HEK293 (cell line): ENCODE results near the gene HOTAIR.
A peak's percentile ranks its signal among the peaks of the same experiment; 100 is the strongest.

Experiments used
- CTCF ChIA-PET: fragments of 350-600 bp; formaldehyde crosslinking; extraction: SDS; loops from one replicate; lab custom pipeline; 2021; ENCODE audit warnings: antibody characterized with exemption; lab: Yijun Ruan, JAX
- POLR2A ChIA-PET: fragments of 300-600 bp; formaldehyde crosslinking; extraction: SDS; loops from one replicate; lab custom pipeline; 2020; ENCODE audit warnings: antibody characterized with exemption, inconsistent platforms; lab: Yijun Ruan, JAX
- H3K27ac ChIP-seq: fragments of 200-500 bp; sonication (Bioruptor generic); 2 replicates; pipeline ENCODE4 v1.5.1; 2014; ENCODE audit warnings: low read depth, low read length, control low read depth, inconsistent platforms; ENCODE audit errors: extremely low read depth
- H3K36me3 ChIP-seq, 2 experiments: fragments of 200-500 bp in 1 of 2; sonication (Bioruptor generic) in 1 of 2; 1 replicate in 1 of 2; 2 replicates in 1 of 2; pipeline ENCODE4 v1.5.1; 2014 to 2017; ENCODE audit warnings: inconsistent platforms in 2 of 2, low read length in 2 of 2; ENCODE audit not compliant: control insufficient read depth in 2 of 2, insufficient read depth in 1 of 2
- H3K4me1 ChIP-seq: fragments of 200-500 bp; sonication (Bioruptor generic); 2 replicates; pipeline ENCODE4 v1.5.1; 2014; ENCODE audit warnings: mild to moderate bottlenecking, low read length, inconsistent platforms; ENCODE audit not compliant: control insufficient read depth, insufficient read depth
- H3K4me3 ChIP-seq: 2 replicates; pipeline ENCODE4 v1.5.1; 2011; ENCODE audit warnings: low read depth, mild to moderate bottlenecking, control low read depth, low read length, moderate library complexity
- H3K9me3 ChIP-seq: fragments of 200-500 bp; sonication (Bioruptor generic); 2 replicates; pipeline ENCODE4 v1.5.1; 2014; ENCODE audit warnings: low read depth, low read length, inconsistent platforms; ENCODE audit not compliant: control insufficient read depth, insufficient read depth
- HIC1 ChIP-seq: fragments of 450-650 bp; formaldehyde crosslinking; IDR thresholded peaks from 2 replicates; pipeline ENCODE4 v1.5.1; 2016; ENCODE audit warnings: missing biosample characterization, missing genetic modification characterization
- KLF9 ChIP-seq: fragments of 450-650 bp; formaldehyde crosslinking; IDR thresholded peaks from 2 replicates; pipeline ENCODE4 v1.5.1; 2016; ENCODE audit warnings: missing biosample characterization, missing genetic modification characterization, low read depth
- PRDM2 ChIP-seq: fragments of 450-650 bp; formaldehyde crosslinking; IDR thresholded peaks from 2 replicates; pipeline ENCODE4 v1.5.1; 2016; ENCODE audit warnings: missing biosample characterization, missing genetic modification characterization, borderline replicate concordance
- TSHZ1 ChIP-seq: fragments of 450-650 bp; formaldehyde crosslinking; IDR thresholded peaks from 2 replicates; pipeline ENCODE4 v1.5.1; 2016; ENCODE audit warnings: missing biosample characterization, missing genetic modification characterization, borderline replicate concordance
- ZBTB10 ChIP-seq: fragments of 450-650 bp; formaldehyde crosslinking; IDR thresholded peaks from 2 replicates; pipeline ENCODE4 v1.5.1; 2016; ENCODE audit warnings: missing biosample characterization, missing genetic modification characterization
- ZBTB44 ChIP-seq: fragments of 450-650 bp; IDR thresholded peaks from 2 replicates; pipeline ENCODE4 v1.5.1; 2018; ENCODE audit warnings: missing biosample characterization, mild to moderate bottlenecking, missing genetic modification characterization
- ZNF202 ChIP-seq: fragments of 450-650 bp; formaldehyde crosslinking; IDR thresholded peaks from 2 replicates; pipeline ENCODE4 v1.5.1; 2016; ENCODE audit warnings: missing biosample characterization, missing genetic modification characterization, borderline replicate concordance
- ZNF26 ChIP-seq: fragments of 450-650 bp; formaldehyde crosslinking; IDR thresholded peaks from 2 replicates; pipeline ENCODE4 v1.5.1; 2016; ENCODE audit warnings: missing biosample characterization, missing genetic modification characterization
- ZNF324 ChIP-seq: fragments of 450-650 bp; formaldehyde crosslinking; IDR thresholded peaks from 2 replicates; pipeline ENCODE4 v1.5.1; 2016; ENCODE audit warnings: missing biosample characterization, missing genetic modification characterization
- ZNF560 ChIP-seq: fragments of 450-650 bp; formaldehyde crosslinking; IDR thresholded peaks from 2 replicates; pipeline ENCODE4 v1.5.1; 2017; ENCODE audit warnings: missing biosample characterization, missing genetic modification characterization, borderline replicate concordance
- ZNF623 ChIP-seq: fragments of 450-650 bp; formaldehyde crosslinking; IDR thresholded peaks from 2 replicates; pipeline ENCODE4 v1.5.1; 2016; ENCODE audit warnings: missing biosample characterization, missing genetic modification characterization
- ZNF660 ChIP-seq: fragments of 450-650 bp; IDR thresholded peaks from 2 replicates; pipeline ENCODE4 v1.5.1; 2018; ENCODE audit warnings: missing biosample characterization, mild to moderate bottlenecking, missing genetic modification characterization
- ZNF843 ChIP-seq: fragments of 450-650 bp; formaldehyde crosslinking; IDR thresholded peaks from 2 replicates; pipeline ENCODE4 v1.5.1; 2016; ENCODE audit warnings: missing biosample characterization, missing genetic modification characterization

Gene HOTAIR

GRCh38 chr12:53998110-53998899 lies 23.6 kb upstream of the HOTAIR start (continued):
- TF ChIP-seq ZBTB10 (tag by site-specific recombination) (0 out of 2 replicates have a peak, but pooled peaks have one; percentile 22), ZNF843 (tag by site-specific recombination) (no peak), ZBTB44 (tag by site-specific recombination) (no peak), TSHZ1 (peak; percentile 57; the same call in 1 of the 2 replicates)

- peak overlapping the region; percentile 98; the same call in 1 of the 2 replicates for H3K27ac ChIP-seq
- H3K36me3 ChIP-seq: peaks cover 1% of the 10 kb centered on the region in 2 experiments; a peak in 2 of 3 replicates
- peaks cover 38% of the 10 kb centered on the region for H3K4me1 ChIP-seq
- ChIA-PET POLR2A (interaction anchor here (0.8 to 1.4 kb wide), 3 partner anchors 10 to 191 kb away, joined by 3 read pairs; partner anchors contain the start of gene SMUG1), CTCF (interaction anchor here (0.6 to 6.7 kb wide), 9 partner anchors 10 to 251 kb away, joined by 3 to 49 read pairs (median 8); partner anchors contain the start of gene HOXC10)
- no peak overlapping the region for H3K4me3 ChIP-seq
- H3K9me3 ChIP-seq: no peaks in the 10 kb centered on the region
- TF ChIP-seq ZNF324 (tag by site-specific recombination): no peak
- TF ChIP-seq ZNF202 (tag by site-specific recombination): no peak
- no peak for TF ChIP-seq PRDM2
- TF ChIP-seq HIC1: no peak
- TF ChIP-seq KLF9 (tag by site-specific recombination): no peak; the same call in 1 of the 2 replicates
- no peak for TF ChIP-seq ZNF623 (tag by site-specific recombination)
- TF ChIP-seq ZNF26 (tag by site-specific recombination): no peak
- no peak for TF ChIP-seq ZNF560 (tag by site-specific recombination)
- TF ChIP-seq ZNF660 (tag by site-specific recombination): peak; percentile 26; the same call in 1 of the 2 replicates
These were observed 22.7 kb upstream of the HOTAIR start for GRCh38 chr12:53997204-53998109.
